Vagina (tissue), 2 donors: ENCODE results near the gene DDA1.

ENCODE experiments used
- CTCF ChIP-seq, 3 experiments: fragments of 450-650 bp in 2 of 3; fragments of 200-600 bp in 1 of 3; sonication (generic) in 1 of 3; IDR thresholded peaks; one replicate each; pipeline ENCODE4 v1.5.1; 2017 to 2019; ENCODE audit warnings: antibody characterized with exemption in 3 of 3, mild to moderate bottlenecking in 2 of 3, moderate library complexity in 2 of 3
- POLR2AphosphoS5 ChIP-seq, 2 donors: sonication (generic); formaldehyde crosslinking; IDR thresholded peaks; one replicate each; pipeline ENCODE4 v1.9.0; 2017; ENCODE audit warnings: antibody characterized with exemption in 2 of 2, mild to moderate bottlenecking in 2 of 2, low read depth in 1 of 2; ENCODE audit not compliant: insufficient read depth in 1 of 2

GRCh38 chr19:17370026-17370587 lies 60.7 kb downstream of the DDA1 start:
- TF ChIP-seq POLR2AphosphoS5 (IDR thresholded peaks at IDR 0.05; ENCODE audit: insufficient read depth in 1 of 2, low read depth in 1 of 2) (no peak), CTCF (IDR thresholded peaks at IDR 0.05) (no peak)
